MM.1S (cell line): ENCODE results near the gene VPS9D1.

Experiments
- DNase-seq: peaks from one replicate; pipeline ENCODE4 v3.0.0-alpha.2; 2015
- H2AFZ ChIP-seq: fragments of 300-600 bp; sonication (generic); 2 replicates; pipeline ENCODE4 v1.6.0; 2016; ENCODE audit warnings: antibody characterized with exemption, low read length
- H3F3A ChIP-seq: fragments of 300-600 bp; sonication (generic); 2 replicates; pipeline ENCODE4 v1.6.1; 2016; ENCODE audit warnings: mild to moderate bottlenecking, antibody characterized with exemption, low read length, moderate library complexity, mixed read lengths; ENCODE audit not compliant: insufficient read depth
- H3K27ac ChIP-seq: fragments of 300-600 bp; sonication (generic); 2 replicates; pipeline ENCODE4 v1.5.1; 2016; ENCODE audit warnings: mild to moderate bottlenecking, low read length
- H3K27me3 ChIP-seq: fragments of 300-600 bp; sonication (generic); replicated peaks from 2 replicates; pipeline ENCODE4 v1.6.0; 2016; ENCODE audit warnings: low read length; ENCODE audit not compliant: insufficient read depth
- H3K36me3 ChIP-seq: fragments of 300-600 bp; sonication (generic); replicated peaks from 2 replicates; pipeline ENCODE4 v1.6.1; 2016; ENCODE audit warnings: mild to moderate bottlenecking, low read length, mixed read lengths; ENCODE audit not compliant: insufficient read depth
- H3K4me1 ChIP-seq: fragments of 300-600 bp; sonication (generic); 2 replicates; pipeline ENCODE4 v1.6.1; 2016; ENCODE audit warnings: low read length, mixed read lengths
- H3K4me2 ChIP-seq: fragments of 300-600 bp; sonication (generic); 2 replicates; pipeline ENCODE4 v1.6.0; 2016; ENCODE audit warnings: low read depth, low read length
- H3K4me3 ChIP-seq: fragments of 300-600 bp; sonication (generic); 2 replicates; pipeline ENCODE4 v1.5.1; 2016; ENCODE audit warnings: low read length, mixed read lengths
- H3K79me2 ChIP-seq: fragments of 300-600 bp; sonication (generic); 2 replicates; pipeline ENCODE4 v1.6.1; 2016; ENCODE audit warnings: mixed run types, low read length, mixed read lengths
- H3K9ac ChIP-seq: fragments of 300-600 bp; sonication (generic); 2 replicates; pipeline ENCODE4 v1.6.1; 2016; ENCODE audit warnings: low read length, mixed read lengths
- H3K9me2 ChIP-seq: fragments of 300-600 bp; sonication (generic); replicated peaks from 2 replicates; pipeline ENCODE4 v1.6.1; 2016; ENCODE audit warnings: mild to moderate bottlenecking, low read length, mixed read lengths; ENCODE audit not compliant: insufficient read depth
- H3K9me3 ChIP-seq: fragments of 300-600 bp; sonication (generic); replicated peaks from 2 replicates; pipeline ENCODE4 v1.6.1; 2016; ENCODE audit warnings: mild to moderate bottlenecking, low read length, mixed read lengths; ENCODE audit not compliant: insufficient read depth
- H4K20me1 ChIP-seq: fragments of 300-600 bp; sonication (generic); 2 replicates; pipeline ENCODE4 v1.6.1; 2016; ENCODE audit warnings: mild to moderate bottlenecking, low read length, moderate library complexity, mixed read lengths; ENCODE audit not compliant: insufficient read depth
- CTCF ChIP-seq: fragments of 300-600 bp; sonication (generic); IDR thresholded peaks from 2 replicates; pipeline ENCODE4 v1.5.1; 2016; ENCODE audit warnings: antibody characterized with exemption, low read length, mixed read lengths
- EZH2 ChIP-seq: fragments of 300-600 bp; sonication (generic); optimal IDR thresholded peaks from 2 replicates; pipeline ENCODE3; 2017; ENCODE audit warnings: low read depth, mild to moderate bottlenecking, antibody characterized with exemption, low read length, mixed read lengths
- EZH2phosphoT487 ChIP-seq: fragments of 300-600 bp; sonication (generic); IDR thresholded peaks from 2 replicates; pipeline ENCODE4 v1.6.1; 2018; ENCODE audit warnings: antibody characterized with exemption, low read length

Gene VPS9D1

DNA sequence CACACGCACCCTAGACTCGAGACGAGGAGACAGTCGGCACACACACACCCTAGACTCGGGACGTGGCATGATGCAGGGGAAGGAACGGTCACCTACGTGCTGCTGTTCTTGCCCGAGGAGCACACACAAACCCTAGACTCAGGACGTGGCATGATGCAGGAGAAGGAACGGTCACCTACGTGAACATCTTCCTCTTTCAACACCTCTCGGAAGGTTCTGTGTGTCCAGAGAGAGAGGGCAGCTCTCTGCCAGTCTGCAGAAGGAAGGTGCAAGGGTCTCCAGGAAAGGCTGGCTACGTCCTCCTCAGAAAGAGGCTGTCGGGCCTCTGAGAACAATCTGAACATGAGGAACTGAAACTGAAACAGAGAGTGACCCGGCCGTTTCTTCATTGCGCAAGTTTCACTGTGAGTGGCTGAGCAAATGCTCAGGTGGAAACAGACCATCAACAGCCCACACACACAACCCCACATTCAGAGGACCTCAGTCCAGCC lies 44.1 kb upstream of the VPS9D1 start:
- Histone ChIP-seq H4K20me1 (no peaks in the 10 kb centered on the region), H3K27me3 (no peaks in the 10 kb centered on the region), H3K27ac (peak overlapping the region; percentile 95), H3K4me3 (peak overlapping the region; percentile 47), H3K36me3 (no peaks in the 10 kb centered on the region), H3K9me3 (no peaks in the 10 kb centered on the region), H3K4me1 (peaks cover 21% of the 10 kb centered on the region), H3K9ac (peak overlapping the region; percentile 56; the same call in 1 of the 2 replicates), H3K4me2 (peak overlapping the region; percentile 66), H2AFZ (no peak overlapping the region), H3F3A (peaks cover 28% of the 10 kb centered on the region), H3K9me2 (no peaks in the 10 kb centered on the region), H3K79me2 (peaks cover 22% of the 10 kb centered on the region)
- TF ChIP-seq CTCF, result no peak
- TF ChIP-seq EZH2phosphoT487, result no peak
- peak; percentile 83 for DNase-seq

DNA sequence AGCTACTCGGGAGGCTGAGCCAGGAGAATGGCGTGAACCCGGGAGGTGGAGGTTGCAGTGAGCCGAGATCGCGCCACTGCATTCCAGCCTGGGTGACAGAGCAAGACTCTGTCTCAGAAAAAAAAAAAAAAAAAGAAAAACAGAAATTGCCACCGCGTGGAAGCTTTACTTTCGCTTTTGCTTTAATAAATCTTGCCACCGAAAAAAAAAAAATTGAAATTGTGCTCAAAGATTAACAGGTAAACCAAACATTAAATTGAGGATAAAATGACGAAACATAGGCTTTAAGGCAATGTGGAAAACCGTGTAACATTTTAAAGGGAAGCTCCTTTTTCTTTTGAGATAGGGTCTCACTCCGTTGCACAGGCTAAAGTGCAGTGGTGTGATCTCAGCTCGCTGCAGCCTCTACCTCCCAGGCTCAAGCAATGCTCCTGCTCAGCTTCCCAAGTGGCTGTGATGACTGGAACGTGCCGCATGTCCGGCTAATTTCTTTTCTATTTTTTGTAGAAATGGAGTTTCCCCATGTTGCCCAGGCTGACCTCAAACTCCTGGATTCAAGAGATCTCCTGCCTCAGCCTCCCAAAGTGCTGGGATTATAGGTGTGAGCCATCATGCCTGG lies 40.7 kb upstream of the VPS9D1 start:
- Histone ChIP-seq H3K27ac (peak overlapping the region; percentile 59; the same call in 1 of the 2 replicates), H3K4me2 (peak overlapping the region; percentile 60), H3F3A (peaks cover 28% of the 10 kb centered on the region), H3K4me3 (no peak overlapping the region), H4K20me1 (no peaks in the 10 kb centered on the region), H3K9me3 (no peaks in the 10 kb centered on the region), H3K4me1 (peaks cover 21% of the 10 kb centered on the region), H2AFZ (no peak overlapping the region), H3K9ac (peak overlapping the region; percentile 35; the same call in 1 of the 2 replicates), H3K36me3 (no peaks in the 10 kb centered on the region), H3K9me2 (no peaks in the 10 kb centered on the region), H3K27me3 (no peaks in the 10 kb centered on the region), H3K79me2 (peaks cover 42% of the 10 kb centered on the region)
- no peak for TF ChIP-seq CTCF
- no peak for TF ChIP-seq EZH2phosphoT487
- no peak for TF ChIP-seq EZH2
- peak; percentile 26 for DNase-seq

GRCh38 chr16:89759746-89760340 lies 39.1 kb upstream of the VPS9D1 start:
- H3K9ac ChIP-seq, result no peak overlapping the region
- H4K20me1 ChIP-seq, result no peaks in the 10 kb centered on the region
- no peak overlapping the region for H3K27ac ChIP-seq
- TF ChIP-seq CTCF (no peak), EZH2phosphoT487 (no peak), EZH2 (no peak)
- H3K27me3 ChIP-seq, result no peaks in the 10 kb centered on the region
- H3F3A ChIP-seq, result peaks cover 20% of the 10 kb centered on the region
- H3K4me3 ChIP-seq, result no peak overlapping the region
- no peak overlapping the region for H3K4me2 ChIP-seq
- no peak for DNase-seq
- no peaks in the 10 kb centered on the region for H3K9me2 ChIP-seq
- no peaks in the 10 kb centered on the region for H3K9me3 ChIP-seq
- peaks cover 14% of the 10 kb centered on the region; the same call in 1 of the 2 replicates for H3K4me1 ChIP-seq
- no peak overlapping the region for H2AFZ ChIP-seq
- H3K36me3 ChIP-seq, result no peaks in the 10 kb centered on the region
- peaks cover 51% of the 10 kb centered on the region for H3K79me2 ChIP-seq
